GM18951 (cell line): ENCODE measurements around the gene HNRNPR.
"Not testable (repeated sequence)": the region's sequence is repeated elsewhere in the genome, so short reads cannot be mapped to it uniquely, and the experiment has no call there.

Source experiments
- POLR2A ChIP-seq: IDR thresholded peaks from 4 replicates; pipeline ENCODE4 v1.6.1; 2011; ENCODE audit warnings: mild to moderate bottlenecking; ENCODE audit not compliant: insufficient read length, insufficient read depth; ENCODE audit errors: extremely low read depth
- in situ Hi-C: fragments of 300-500 bp; cut with MboI; formaldehyde crosslinking; loops from one replicate; pipeline ENCODE4 v1.12.0; 2022; ENCODE audit warnings: low sequenced_read_pairs, mixed read lengths, inconsistent platforms; ENCODE audit not compliant: unreplicated experiment

Gene HNRNPR

GRCh38 chr1:23278717-23279116, 65.4 kb downstream of the HNRNPR start:
- no peak for TF ChIP-seq POLR2A
- in situ Hi-C loops = no loop called here

DNA sequence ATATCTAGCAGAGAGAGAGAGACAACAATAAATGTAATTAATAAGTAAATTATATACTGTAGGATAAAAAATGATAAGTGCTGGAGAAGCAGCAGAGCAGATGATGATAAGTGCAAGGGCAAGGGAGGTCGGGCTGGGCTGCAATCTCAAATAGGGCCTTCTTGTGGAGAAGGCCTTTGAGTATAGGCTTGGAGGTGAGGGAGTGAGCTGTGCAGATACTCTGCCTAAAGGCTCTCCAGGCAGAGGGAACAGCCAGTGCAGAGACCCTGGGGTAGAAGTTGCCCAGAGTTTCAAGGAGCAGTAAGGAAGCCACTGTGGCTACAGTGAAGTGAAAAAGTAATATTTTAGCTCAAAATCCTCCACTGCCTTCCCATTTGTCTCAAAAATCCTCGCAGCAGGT, 67.6 kb downstream of the HNRNPR start:
- in situ Hi-C loops = no loop called here
- TF ChIP-seq POLR2A = no peak

DNA sequence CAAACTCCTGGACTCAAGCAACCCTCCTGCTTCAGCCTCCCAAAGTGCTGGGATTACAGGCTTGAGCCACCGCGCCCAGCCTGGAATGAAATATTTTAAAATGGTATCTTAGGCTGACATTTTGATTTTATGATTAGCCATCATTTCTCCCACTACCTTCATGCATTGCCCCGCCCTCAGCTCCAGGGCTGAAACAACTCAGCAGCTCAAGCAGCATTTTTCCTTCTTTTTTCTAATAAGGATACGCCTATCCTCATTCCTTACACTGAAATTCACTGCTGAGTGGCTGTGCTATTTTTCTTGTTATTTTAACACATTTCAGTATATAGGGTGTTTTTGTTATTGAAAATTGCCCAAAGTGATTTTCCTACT, 70.0 kb downstream of the HNRNPR start:
- TF ChIP-seq POLR2A = no peak
- in situ Hi-C loops = no loop called here

- in situ Hi-C loops = no loop called here
- TF ChIP-seq POLR2A = no peak
Measured at GRCh38 chr1:23273450-23274133, 70.5 kb downstream of the HNRNPR start.

DNA sequence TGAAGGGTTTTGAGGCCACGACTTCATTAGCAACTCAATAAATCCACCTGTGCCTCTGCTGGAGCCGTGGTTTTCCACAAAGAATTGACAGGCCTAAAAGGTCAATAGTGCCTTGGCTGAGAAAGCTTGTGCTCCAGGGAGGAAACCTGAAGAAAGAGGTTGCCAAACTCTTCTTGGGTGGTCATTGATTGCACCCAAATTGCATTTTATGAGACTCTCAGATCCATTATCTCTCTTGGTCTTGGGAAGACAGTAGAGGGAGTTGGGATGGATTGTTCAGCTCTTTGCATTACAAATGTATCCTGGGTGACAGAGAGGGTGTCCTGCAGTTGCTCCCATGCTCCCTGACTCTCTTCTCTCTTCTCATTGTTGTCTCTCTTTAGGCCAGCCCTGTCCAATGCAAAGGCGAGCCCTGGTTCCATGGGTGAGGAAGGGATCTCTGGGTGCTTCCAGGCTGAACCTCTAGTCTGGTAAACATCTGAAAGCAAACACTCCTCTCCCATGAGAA, 80.7 kb downstream of the HNRNPR start:
- in situ Hi-C loops = no loop called here
- no peak for TF ChIP-seq POLR2A

GRCh38 chr1:23258082-23258481, 86.0 kb downstream of the HNRNPR start:
- in situ Hi-C loops = not testable (repeated sequence)

- in situ Hi-C loops = not testable (repeated sequence)
Measured at GRCh38 chr1:23257371-23257770, 86.7 kb downstream of the HNRNPR start.
